Astrocyte (in vitro differentiated cells and primary cell): ENCODE results near the gene DPH1. TPM values are rescaled to one million over a fixed set of nuclear protein-coding genes. Genes with fewer than 3 reads are reported as not detected.

Experiments
- DNase-seq: peaks from one replicate; pipeline ENCODE4 v3.0.0-alpha.2; 2010; ENCODE audit warnings: low read depth
- FAIRE-seq: peaks from 2 replicates; lab custom pipeline; 2011; peaks lifted over from hg19 to GRCh38; lab: Jason Lieb, UNC
- H2AFZ ChIP-seq: 2 replicates; pipeline ENCODE4 v1.6.0; 2012; ENCODE audit warnings: low read depth, low read length, inconsistent platforms
- H3K27ac ChIP-seq: 2 replicates; pipeline ENCODE4 v1.5.1; 2011; ENCODE audit warnings: low read depth, low read length, inconsistent platforms
- H3K27me3 ChIP-seq: 2 replicates; pipeline ENCODE4 v1.6.0; 2011; ENCODE audit warnings: low read length, inconsistent platforms; ENCODE audit not compliant: insufficient read depth
- H3K36me3 ChIP-seq: 2 replicates; pipeline ENCODE4 v1.5.1; 2011; ENCODE audit warnings: low read length, inconsistent platforms; ENCODE audit not compliant: insufficient read depth
- H3K4me1 ChIP-seq: 2 replicates; pipeline ENCODE4 v1.5.1; 2011; ENCODE audit warnings: low read length, inconsistent platforms; ENCODE audit not compliant: insufficient read depth
- H3K4me2 ChIP-seq: 2 replicates; pipeline ENCODE4 v1.6.0; 2012; ENCODE audit warnings: low read length, inconsistent platforms
- H3K4me3 ChIP-seq: 2 replicates; pipeline ENCODE4 v1.5.1; 2011; ENCODE audit warnings: low read depth, mild to moderate bottlenecking, low read length, inconsistent platforms; ENCODE audit not compliant: insufficient read depth
- H3K79me2 ChIP-seq: 2 replicates; pipeline ENCODE4 v1.6.0; 2012; ENCODE audit warnings: mild to moderate bottlenecking, low read length, inconsistent platforms; ENCODE audit not compliant: insufficient read depth
- H3K9ac ChIP-seq: 2 replicates; pipeline ENCODE4 v1.6.0; 2012; ENCODE audit warnings: mild to moderate bottlenecking, low read length, inconsistent platforms
- H3K9me3 ChIP-seq: 2 replicates; pipeline ENCODE4 v1.5.1; 2012; ENCODE audit warnings: low read depth, mild to moderate bottlenecking, low read length, inconsistent platforms; ENCODE audit not compliant: insufficient read depth
- H4K20me1 ChIP-seq: 2 replicates; pipeline ENCODE4 v1.6.0; 2012; ENCODE audit warnings: low read length, inconsistent platforms; ENCODE audit not compliant: insufficient read depth
- H3K27ac Mint-ChIP-seq: one replicate; pipeline ENCODE4 v1.8.0; 2021; ENCODE audit warnings: mild to moderate bottlenecking, mixed read lengths; ENCODE audit not compliant: unreplicated experiment
- H3K27me3 Mint-ChIP-seq: one replicate; pipeline ENCODE4 v1.8.0; 2021; ENCODE audit warnings: low read depth, mixed read lengths; ENCODE audit not compliant: unreplicated experiment
- H3K36me3 Mint-ChIP-seq: one replicate; pipeline ENCODE4 v1.8.0; 2021; ENCODE audit warnings: low read depth, mixed read lengths; ENCODE audit not compliant: unreplicated experiment
- H3K4me1 Mint-ChIP-seq: one replicate; pipeline ENCODE4 v1.8.0; 2021; ENCODE audit warnings: low read depth, mixed read lengths; ENCODE audit not compliant: unreplicated experiment
- H3K4me3 Mint-ChIP-seq: one replicate; pipeline ENCODE4 v1.8.0; 2021; ENCODE audit warnings: mild to moderate bottlenecking, moderate library complexity, mixed read lengths; ENCODE audit not compliant: unreplicated experiment
- H3K9me3 Mint-ChIP-seq: one replicate; pipeline ENCODE4 v1.8.0; 2021; ENCODE audit warnings: mild to moderate bottlenecking, mixed read lengths; ENCODE audit not compliant: unreplicated experiment
- EZH2 ChIP-seq: IDR thresholded peaks from 2 replicates; pipeline ENCODE4 v1.6.1; 2012; ENCODE audit warnings: mild to moderate bottlenecking, low read length, inconsistent platforms; ENCODE audit not compliant: insufficient read depth
- total RNA-seq: library from RNA; stranded (reverse); gene quantifications from 2 replicates; pipeline ENCODE4 v1.2.1, GENCODE V29; 2021
- TF ChIP-seq, protein P1 (sequence below): IDR thresholded peaks from 2 replicates; pipeline ENCODE4 v1.5.1; 2011; ENCODE audit warnings: low read depth, mild to moderate bottlenecking, inconsistent platforms, low read length, moderate library complexity; ENCODE audit not compliant: insufficient read depth

The DPH1 gene
- total RNA-seq, 1 donor from 2014 or later: 25.8 TPM

- peaks cover 2% of the 10 kb centered on the region for H3K9me3 Mint-ChIP-seq
- H3K9ac ChIP-seq: peak overlapping the region; percentile 93
- no peaks in the 10 kb centered on the region for H3K36me3 ChIP-seq
- no peak for DNase-seq
- peaks cover 2% of the 10 kb centered on the region for H3K27me3 Mint-ChIP-seq
- H3K4me1 Mint-ChIP-seq: peaks cover 4% of the 10 kb centered on the region
- no peak overlapping the region for H3K27ac Mint-ChIP-seq
- H3K36me3 Mint-ChIP-seq: peaks cover 4% of the 10 kb centered on the region
- H3K79me2 ChIP-seq: peaks cover 47% of the 10 kb centered on the region
- peaks cover 25% of the 10 kb centered on the region for H3K4me1 ChIP-seq
- no peaks in the 10 kb centered on the region for H3K9me3 ChIP-seq
- H3K4me3 Mint-ChIP-seq: peak overlapping the region; percentile 78
- TF ChIP-seq, protein P1, sequence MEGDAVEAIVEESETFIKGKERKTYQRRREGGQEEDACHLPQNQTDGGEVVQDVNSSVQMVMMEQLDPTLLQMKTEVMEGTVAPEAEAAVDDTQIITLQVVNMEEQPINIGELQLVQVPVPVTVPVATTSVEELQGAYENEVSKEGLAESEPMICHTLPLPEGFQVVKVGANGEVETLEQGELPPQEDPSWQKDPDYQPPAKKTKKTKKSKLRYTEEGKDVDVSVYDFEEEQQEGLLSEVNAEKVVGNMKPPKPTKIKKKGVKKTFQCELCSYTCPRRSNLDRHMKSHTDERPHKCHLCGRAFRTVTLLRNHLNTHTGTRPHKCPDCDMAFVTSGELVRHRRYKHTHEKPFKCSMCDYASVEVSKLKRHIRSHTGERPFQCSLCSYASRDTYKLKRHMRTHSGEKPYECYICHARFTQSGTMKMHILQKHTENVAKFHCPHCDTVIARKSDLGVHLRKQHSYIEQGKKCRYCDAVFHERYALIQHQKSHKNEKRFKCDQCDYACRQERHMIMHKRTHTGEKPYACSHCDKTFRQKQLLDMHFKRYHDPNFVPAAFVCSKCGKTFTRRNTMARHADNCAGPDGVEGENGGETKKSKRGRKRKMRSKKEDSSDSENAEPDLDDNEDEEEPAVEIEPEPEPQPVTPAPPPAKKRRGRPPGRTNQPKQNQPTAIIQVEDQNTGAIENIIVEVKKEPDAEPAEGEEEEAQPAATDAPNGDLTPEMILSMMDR: no peak
- no peak for TF ChIP-seq EZH2
- H4K20me1 ChIP-seq: peaks cover 35% of the 10 kb centered on the region
- H3K27ac ChIP-seq: peak overlapping the region; percentile 60
- peak overlapping the region; percentile 78 for H3K4me3 ChIP-seq
- peak overlapping the region; percentile 27 for H2AFZ ChIP-seq
- H3K27me3 ChIP-seq: no peaks in the 10 kb centered on the region
- H3K4me2 ChIP-seq: peak overlapping the region; percentile 86
- no peak for FAIRE-seq
Observed at GRCh38 chr17:2054262-2054511, 24.2 kb downstream of the DPH1 start.

- peaks cover 2% of the 10 kb centered on the region for H3K27me3 Mint-ChIP-seq
- peak within 1 kb of the TSS; percentile 93 for H3K9ac ChIP-seq
- H3K4me3 ChIP-seq: peak within 1 kb of the TSS; percentile 78
- H3K36me3 Mint-ChIP-seq: peaks cover 7% of the 10 kb centered on the region
- H4K20me1 ChIP-seq: peaks cover 39% of the 10 kb centered on the region
- peaks cover 4% of the 10 kb centered on the region for H3K4me1 Mint-ChIP-seq
- peak within 1 kb of the TSS; percentile 78 for H3K4me3 Mint-ChIP-seq
- peak within 1 kb of the TSS; percentile 86 for H3K4me2 ChIP-seq
- no peak for FAIRE-seq
- H3K9me3 Mint-ChIP-seq: peaks cover 5% of the 10 kb centered on the region
- H3K27me3 ChIP-seq: no peaks in the 10 kb centered on the region
- H3K27ac ChIP-seq: peak within 1 kb of the TSS; percentile 87
- peaks cover 28% of the 10 kb centered on the region for H3K4me1 ChIP-seq
- peaks cover 2% of the 10 kb centered on the region for H3K36me3 ChIP-seq
- no peak for TF ChIP-seq EZH2
- TF ChIP-seq, protein P1: peak; percentile 52
- peaks cover 53% of the 10 kb centered on the region for H3K79me2 ChIP-seq
- peak within 1 kb of the TSS; percentile 41 for H3K27ac Mint-ChIP-seq
- DNase-seq: no peak
- no peaks in the 10 kb centered on the region for H3K9me3 ChIP-seq
- peak within 1 kb of the TSS; percentile 27 for H2AFZ ChIP-seq
Observed at GRCh38 chr17:2054512-2055291, 24.7 kb downstream of the DPH1 start, which contains the start of gene HIC1. Gene HIC1 (plus strand): TSS chr17:2055103. CDS start chr17:2056691, 1,588 bp downstream.
